ENCODE results near the gene ADGRG4.
"Not testable (repeated sequence)": the region's sequence is repeated elsewhere in the genome, so short reads cannot be mapped to it uniquely, and the experiment has no call there.

The ADGRG4 gene

DNA sequence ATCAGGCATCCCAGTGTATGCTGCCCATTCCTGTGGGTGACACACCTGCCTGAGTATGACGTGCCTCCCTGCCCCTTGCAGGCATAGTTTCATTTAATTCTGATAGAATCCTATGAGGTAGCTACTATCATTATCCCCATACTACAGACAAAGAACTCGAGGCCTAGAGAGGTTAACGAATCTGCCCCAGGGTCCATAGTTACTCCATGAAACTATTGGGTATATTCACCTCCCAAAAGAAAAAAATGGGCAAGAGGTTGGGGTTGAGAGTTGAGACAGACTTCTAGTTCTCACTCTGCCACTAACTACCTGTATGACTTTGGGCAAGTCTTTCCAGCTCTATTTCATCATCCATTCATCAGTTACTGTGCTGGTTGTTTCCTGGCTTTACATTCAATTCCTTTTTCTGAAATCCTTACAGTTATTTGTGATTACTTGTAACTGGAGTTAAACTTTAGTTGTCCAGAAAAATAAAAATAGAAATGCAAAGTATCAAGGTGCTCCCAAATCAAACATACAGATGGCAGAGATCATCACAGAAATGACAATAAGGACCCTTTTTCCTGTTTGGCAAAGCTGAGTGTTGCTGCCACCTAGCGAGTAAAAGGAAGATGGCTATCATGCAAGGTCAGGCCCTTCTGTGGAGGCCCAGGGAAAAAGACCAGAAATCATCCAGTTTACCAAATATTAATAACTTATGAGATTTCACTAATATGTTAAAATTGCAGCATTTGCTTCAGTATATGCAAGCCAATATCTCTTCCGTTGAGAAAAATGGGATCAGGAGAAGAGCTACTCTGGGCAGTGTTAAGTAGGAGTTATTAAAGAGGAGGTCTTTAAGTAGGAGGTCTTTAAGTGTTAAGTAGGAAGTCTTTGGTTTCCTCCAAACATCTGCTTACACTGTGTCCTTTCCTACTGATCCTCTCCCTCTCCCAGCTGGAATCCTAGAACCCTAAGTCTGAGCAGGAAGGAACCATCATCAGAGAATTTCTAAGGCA, 32.4 kb upstream of the ADGRG4 start:
- no peak overlapping the region for H3K9ac ChIP-seq (ENCODE audit: low read depth, low read length)
- no peak overlapping the region for H3K4me3 ChIP-seq (ENCODE audit: low read length)
- peaks cover 5% of the 10 kb centered on the region for H3K4me1 ChIP-seq (ENCODE audit: control insufficient read depth, insufficient read depth, low read length)
- H3K4me2 ChIP-seq (ENCODE audit: low read length): no peak overlapping the region
- H3K36me3 ChIP-seq (ENCODE audit: insufficient read depth, low read length): no peaks in the 10 kb centered on the region
- H3K27me3 ChIP-seq (ENCODE audit: control insufficient read depth, insufficient read depth, low read length): no peaks in the 10 kb centered on the region
- H3K9me3 ChIP-seq (replicated peaks; ENCODE audit: low read length): no peaks in the 10 kb centered on the region

DNA sequence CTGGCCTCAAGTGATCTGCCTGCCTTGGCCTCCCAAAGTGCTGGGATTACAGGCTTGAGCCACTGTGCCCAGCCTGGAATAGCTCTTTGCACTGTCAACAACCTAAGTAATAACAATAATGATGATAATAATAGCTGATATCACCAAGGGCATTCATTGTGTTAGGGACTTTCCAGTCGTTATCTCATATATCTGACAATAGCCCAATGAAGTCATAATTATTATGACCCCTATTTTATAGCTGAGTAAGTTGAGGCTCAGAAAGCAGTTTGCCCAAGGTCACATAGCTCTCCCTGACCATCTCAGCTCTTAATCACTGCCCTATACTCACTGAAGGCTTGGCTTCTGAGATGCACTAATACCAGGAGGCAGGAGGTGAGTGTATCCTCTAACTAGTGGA, 30.8 kb upstream of the ADGRG4 start:
- Histone ChIP-seq H3K9me3 (replicated peaks; ENCODE audit: low read length) (no peaks in the 10 kb centered on the region), H3K4me3 (ENCODE audit: low read length) (no peak overlapping the region), H3K4me2 (ENCODE audit: low read length) (no peak overlapping the region), H3K36me3 (ENCODE audit: insufficient read depth, low read length) (no peaks in the 10 kb centered on the region), H3K9ac (ENCODE audit: low read depth, low read length) (no peak overlapping the region), H3K4me1 (ENCODE audit: control insufficient read depth, insufficient read depth, low read length) (peaks cover 5% of the 10 kb centered on the region), H3K27me3 (ENCODE audit: control insufficient read depth, insufficient read depth, low read length) (peaks cover 8% of the 10 kb centered on the region)

DNA sequence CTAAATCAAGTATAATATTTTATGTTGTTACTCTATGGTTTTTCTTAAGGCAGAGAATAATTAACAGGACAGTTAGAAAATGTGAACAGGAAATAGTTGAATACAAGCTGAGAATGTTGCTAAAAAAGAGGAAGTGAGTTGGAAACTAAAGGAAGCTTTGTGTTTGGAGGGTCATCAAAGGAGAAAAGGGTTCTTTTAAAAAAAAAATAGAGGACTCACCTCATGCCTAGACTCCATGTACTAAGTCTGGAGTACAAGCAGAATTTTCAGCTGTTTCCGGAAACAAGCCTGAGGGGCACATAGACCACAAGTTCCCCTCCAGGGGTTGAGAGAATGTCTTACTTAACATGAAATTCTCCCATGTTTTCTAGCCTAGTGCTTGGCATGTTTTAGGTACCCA, 29.5 kb upstream of the ADGRG4 start:
- peaks cover 13% of the 10 kb centered on the region for H3K27me3 ChIP-seq (ENCODE audit: control insufficient read depth, insufficient read depth, low read length)
- no peak overlapping the region for H3K4me3 ChIP-seq (ENCODE audit: low read length)
- no peaks in the 10 kb centered on the region for H3K36me3 ChIP-seq (ENCODE audit: insufficient read depth, low read length)
- no peaks in the 10 kb centered on the region for H3K9me3 ChIP-seq (replicated peaks; ENCODE audit: low read length)
- no peak overlapping the region for H3K9ac ChIP-seq (ENCODE audit: low read depth, low read length)
- H3K4me1 ChIP-seq (ENCODE audit: control insufficient read depth, insufficient read depth, low read length): no peaks in the 10 kb centered on the region
- no peak overlapping the region for H3K4me2 ChIP-seq (ENCODE audit: low read length)

DNA sequence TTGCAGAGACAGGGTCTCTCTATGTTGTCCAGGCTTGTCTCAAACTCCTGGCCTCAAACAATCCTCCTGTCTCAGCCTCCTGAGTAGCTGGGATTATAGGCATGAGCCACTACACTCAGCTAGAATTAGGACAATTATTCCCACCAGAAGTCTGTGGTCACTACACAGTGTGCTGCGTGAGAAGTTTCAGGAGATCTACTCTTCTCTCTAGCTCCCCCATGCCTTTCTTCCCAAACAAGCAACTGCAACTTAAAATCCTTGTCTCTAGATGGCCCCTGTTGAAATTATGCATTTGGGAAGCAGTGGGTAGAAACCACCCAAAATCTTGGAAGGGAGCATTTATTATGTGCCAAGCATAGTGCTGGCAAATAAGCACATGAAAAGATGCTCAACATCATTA, 28.4 kb upstream of the ADGRG4 start:
- no peaks in the 10 kb centered on the region for H3K9me3 ChIP-seq (replicated peaks; ENCODE audit: low read length)
- H3K4me3 ChIP-seq (ENCODE audit: low read length): no peak overlapping the region
- peaks cover 13% of the 10 kb centered on the region for H3K27me3 ChIP-seq (ENCODE audit: control insufficient read depth, insufficient read depth, low read length)
- H3K9ac ChIP-seq (ENCODE audit: low read depth, low read length): no peak overlapping the region
- H3K4me1 ChIP-seq (ENCODE audit: control insufficient read depth, insufficient read depth, low read length): no peaks in the 10 kb centered on the region
- H3K36me3 ChIP-seq (ENCODE audit: insufficient read depth, low read length): no peaks in the 10 kb centered on the region
- H3K4me2 ChIP-seq (ENCODE audit: low read length): no peak overlapping the region

DNA sequence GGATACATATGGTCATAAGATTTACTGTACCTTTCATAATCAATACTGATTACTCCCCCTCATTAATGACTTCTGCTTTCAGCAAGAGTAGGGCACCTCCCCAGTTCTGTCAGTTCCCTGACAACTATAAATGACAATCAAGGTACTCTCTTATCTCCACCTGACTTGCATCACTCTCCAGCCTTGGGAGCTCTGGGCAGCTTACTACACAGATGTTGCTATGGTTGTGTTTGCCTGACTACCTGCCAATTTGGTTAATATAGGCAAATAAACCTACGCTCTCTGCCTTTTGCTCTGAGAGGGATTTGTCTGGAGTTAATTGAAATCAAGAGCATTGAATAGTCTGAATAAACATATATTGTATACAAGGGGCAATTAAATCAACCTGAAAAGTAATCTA, 26.8 kb upstream of the ADGRG4 start:
- Histone ChIP-seq H3K9me3 (replicated peaks; ENCODE audit: low read length) (no peaks in the 10 kb centered on the region), H3K4me2 (ENCODE audit: low read length) (no peak overlapping the region), H3K27me3 (ENCODE audit: control insufficient read depth, insufficient read depth, low read length) (peaks cover 13% of the 10 kb centered on the region), H3K4me3 (ENCODE audit: low read length) (no peak overlapping the region), H3K4me1 (ENCODE audit: control insufficient read depth, insufficient read depth, low read length) (no peaks in the 10 kb centered on the region), H3K36me3 (ENCODE audit: insufficient read depth, low read length) (no peaks in the 10 kb centered on the region), H3K9ac (ENCODE audit: low read depth, low read length) (no peak overlapping the region)

DNA sequence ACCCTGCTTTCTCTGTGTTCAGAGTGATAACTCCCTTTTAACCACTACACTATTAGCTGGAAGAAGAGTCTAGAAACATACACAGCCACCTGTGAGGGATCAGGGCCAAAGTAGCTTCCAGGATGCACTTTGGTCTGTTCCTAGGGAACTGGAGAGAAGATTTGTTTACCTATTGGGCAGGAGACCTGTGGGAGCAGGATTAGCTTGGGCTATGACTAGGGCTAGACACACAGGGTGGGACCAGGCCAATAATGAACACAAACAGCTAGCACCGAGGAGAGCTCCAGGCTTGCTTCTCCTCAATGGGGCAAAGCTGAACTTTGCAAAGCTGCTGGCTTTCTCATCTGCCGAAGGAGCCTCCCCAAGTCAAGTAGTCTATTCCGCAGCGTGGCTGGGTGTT, 25.2 kb upstream of the ADGRG4 start:
- H3K36me3 ChIP-seq (ENCODE audit: insufficient read depth, low read length): no peaks in the 10 kb centered on the region
- H3K4me1 ChIP-seq (ENCODE audit: control insufficient read depth, insufficient read depth, low read length): no peaks in the 10 kb centered on the region
- H3K27me3 ChIP-seq (ENCODE audit: control insufficient read depth, insufficient read depth, low read length): peaks cover 13% of the 10 kb centered on the region
- no peak overlapping the region for H3K4me3 ChIP-seq (ENCODE audit: low read length)
- H3K9ac ChIP-seq (ENCODE audit: low read depth, low read length): no peak overlapping the region
- H3K9me3 ChIP-seq (replicated peaks; ENCODE audit: low read length): no peaks in the 10 kb centered on the region
- H3K4me2 ChIP-seq (ENCODE audit: low read length): no peak overlapping the region

DNA sequence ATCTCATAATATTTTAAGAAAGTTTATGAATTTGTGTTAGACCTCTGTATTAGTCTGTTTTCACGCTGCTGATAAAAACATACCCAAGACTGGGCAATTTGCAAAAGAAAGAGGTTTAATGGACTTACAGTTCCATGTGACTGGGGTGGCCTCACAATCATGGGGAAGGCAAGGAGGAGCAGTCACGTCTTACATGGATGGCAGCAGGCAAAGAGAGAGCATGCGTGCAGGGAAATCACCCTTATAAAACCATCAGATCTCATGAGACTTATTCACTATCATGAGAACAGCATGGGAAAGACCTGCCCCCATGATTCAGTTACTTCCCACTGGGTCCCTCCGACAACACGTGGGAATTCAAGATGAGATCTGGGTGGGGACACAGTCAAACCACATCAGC, 14.4 kb upstream of the ADGRG4 start:
- H3K4me2 ChIP-seq (ENCODE audit: low read length); H3K36me3 ChIP-seq (ENCODE audit: insufficient read depth, low read length); H3K9me3 ChIP-seq (replicated peaks; ENCODE audit: low read length); H3K4me3 ChIP-seq (ENCODE audit: low read length); H3K27me3 ChIP-seq (ENCODE audit: control insufficient read depth, insufficient read depth, low read length); H3K9ac ChIP-seq (ENCODE audit: low read depth, low read length); H3K4me1 ChIP-seq (ENCODE audit: control insufficient read depth, insufficient read depth, low read length): not testable (repeated sequence)

DNA sequence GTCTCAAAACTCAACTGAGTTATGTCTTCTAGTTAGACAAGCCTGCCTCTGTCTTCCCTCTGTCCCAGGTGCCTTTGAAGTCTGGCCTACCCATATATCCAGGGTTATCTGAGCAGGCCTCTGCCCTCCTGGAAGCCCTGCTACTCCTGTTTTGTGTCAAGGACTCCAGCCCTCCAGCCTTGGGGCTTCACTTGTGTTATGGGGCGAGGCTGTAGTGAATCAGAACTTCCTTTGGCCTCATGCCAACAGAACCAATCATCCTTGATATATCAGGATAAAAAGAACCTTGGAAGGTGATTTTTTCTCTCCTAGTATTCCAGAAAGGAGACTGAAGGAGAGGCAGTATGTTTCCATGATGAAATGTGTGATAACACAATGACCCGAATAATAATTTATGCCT, 8.9 kb upstream of the ADGRG4 start:
- H3K4me1 ChIP-seq (ENCODE audit: control insufficient read depth, insufficient read depth, low read length): no peaks in the 10 kb centered on the region
- H3K4me3 ChIP-seq (ENCODE audit: low read length): no peak overlapping the region
- no peaks in the 10 kb centered on the region for H3K9me3 ChIP-seq (replicated peaks; ENCODE audit: low read length)
- H3K9ac ChIP-seq (ENCODE audit: low read depth, low read length): no peak overlapping the region
- H3K4me2 ChIP-seq (ENCODE audit: low read length): no peak overlapping the region
- no peaks in the 10 kb centered on the region for H3K27me3 ChIP-seq (ENCODE audit: control insufficient read depth, insufficient read depth, low read length)
- no peaks in the 10 kb centered on the region for H3K36me3 ChIP-seq (ENCODE audit: insufficient read depth, low read length)

DNA sequence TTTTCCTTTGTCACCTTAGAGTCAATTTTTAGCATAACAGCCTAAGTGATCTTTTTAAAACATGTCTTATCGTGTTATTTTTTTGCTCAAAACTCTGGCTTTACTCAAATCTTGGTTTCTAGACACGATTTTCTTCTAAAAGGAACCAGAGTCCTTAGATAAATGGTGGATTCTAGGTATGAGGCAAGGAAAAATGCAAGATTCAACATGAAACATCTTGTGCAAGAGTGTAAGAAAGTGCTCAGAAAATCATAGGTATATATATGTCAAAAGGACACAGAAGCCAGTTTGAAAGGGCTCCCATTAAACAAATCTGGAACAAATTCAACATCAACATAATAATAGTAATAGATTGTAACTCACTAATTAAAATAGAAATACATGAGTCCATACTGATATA, 8.1 kb upstream of the ADGRG4 start:
- Histone ChIP-seq H3K4me2 (ENCODE audit: low read length) (no peak overlapping the region), H3K36me3 (ENCODE audit: insufficient read depth, low read length) (no peaks in the 10 kb centered on the region), H3K27me3 (ENCODE audit: control insufficient read depth, insufficient read depth, low read length) (no peaks in the 10 kb centered on the region), H3K9ac (ENCODE audit: low read depth, low read length) (no peak overlapping the region), H3K4me1 (ENCODE audit: control insufficient read depth, insufficient read depth, low read length) (no peaks in the 10 kb centered on the region), H3K4me3 (ENCODE audit: low read length) (no peak overlapping the region), H3K9me3 (replicated peaks; ENCODE audit: low read length) (no peaks in the 10 kb centered on the region)

DNA sequence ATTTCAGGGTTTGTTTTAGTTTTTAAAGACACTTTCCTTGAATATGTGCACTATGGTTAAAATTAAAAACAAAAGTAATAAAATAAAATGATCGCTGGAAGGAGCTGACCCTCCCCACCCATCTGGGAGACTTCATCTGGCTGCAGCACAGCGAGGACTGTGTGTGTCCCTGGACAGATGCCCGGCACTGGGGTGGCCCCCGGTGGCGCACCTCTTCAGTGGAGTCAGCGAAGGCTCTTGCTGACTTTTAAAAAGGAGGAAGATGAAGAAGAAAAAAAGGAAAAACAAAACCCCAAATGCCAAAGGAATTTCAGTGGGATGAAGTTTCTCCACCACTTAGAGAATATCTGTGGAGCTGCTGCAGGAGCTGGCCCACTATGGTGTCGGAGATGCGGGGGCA, 5.4 kb upstream of the ADGRG4 start:
- Histone ChIP-seq H3K9ac (ENCODE audit: low read depth, low read length) (no peak overlapping the region), H3K36me3 (ENCODE audit: insufficient read depth, low read length) (no peaks in the 10 kb centered on the region), H3K4me3 (ENCODE audit: low read length) (no peak overlapping the region), H3K9me3 (replicated peaks; ENCODE audit: low read length) (no peaks in the 10 kb centered on the region), H3K4me1 (ENCODE audit: control insufficient read depth, insufficient read depth, low read length) (no peaks in the 10 kb centered on the region), H3K27me3 (ENCODE audit: control insufficient read depth, insufficient read depth, low read length) (no peaks in the 10 kb centered on the region), H3K4me2 (ENCODE audit: low read length) (no peak overlapping the region)

DNA sequence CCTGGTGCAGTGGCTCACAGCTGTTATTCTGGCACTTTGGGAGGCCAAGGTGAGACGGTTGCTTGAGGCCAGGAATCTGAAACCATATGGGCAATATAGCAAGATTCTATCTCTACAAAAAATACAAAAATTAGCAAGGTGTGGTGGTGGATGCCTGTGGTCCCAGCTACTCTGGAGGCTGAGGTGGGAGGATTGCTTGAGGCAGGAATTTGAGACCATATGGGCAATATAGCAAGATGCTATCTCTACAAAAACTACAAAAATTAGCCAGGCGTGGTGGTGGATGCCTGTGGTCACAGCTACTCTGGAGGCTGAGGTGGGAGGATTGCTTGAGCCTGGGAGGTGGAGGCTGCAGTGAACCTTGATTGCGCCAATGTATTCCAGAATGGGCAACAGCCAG, 2.3 kb downstream of the ADGRG4 start:
- Histone ChIP-seq H3K9ac (ENCODE audit: low read depth, low read length) (no peak overlapping the region), H3K4me1 (ENCODE audit: control insufficient read depth, insufficient read depth, low read length) (no peaks in the 10 kb centered on the region), H3K4me3 (ENCODE audit: low read length) (no peak overlapping the region), H3K4me2 (ENCODE audit: low read length) (no peak overlapping the region), H3K27me3 (ENCODE audit: control insufficient read depth, insufficient read depth, low read length) (peaks cover 3% of the 10 kb centered on the region), H3K9me3 (replicated peaks; ENCODE audit: low read length) (no peaks in the 10 kb centered on the region), H3K36me3 (ENCODE audit: insufficient read depth, low read length) (no peaks in the 10 kb centered on the region)

DNA sequence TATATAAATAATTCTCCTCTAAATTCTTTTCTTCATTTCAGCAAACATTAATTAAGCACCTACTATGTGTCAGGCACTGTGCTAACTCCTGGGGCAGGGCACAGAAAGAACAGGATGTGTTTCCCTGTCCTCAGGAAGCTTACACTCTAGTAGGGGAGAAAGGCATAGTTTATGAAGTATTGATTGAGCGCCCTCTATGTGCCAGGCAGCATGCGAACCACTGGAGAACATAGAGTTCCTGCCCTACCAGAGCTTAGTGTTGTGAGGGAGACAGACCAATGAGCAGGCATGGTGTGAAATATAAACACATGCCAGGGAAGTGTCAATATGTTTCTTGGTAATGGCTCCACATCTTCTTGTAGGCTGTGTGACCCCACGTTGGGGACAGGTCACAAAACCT, 3.7 kb downstream of the ADGRG4 start:
- no peaks in the 10 kb centered on the region for H3K36me3 ChIP-seq (ENCODE audit: insufficient read depth, low read length)
- H3K9me3 ChIP-seq (replicated peaks; ENCODE audit: low read length): no peaks in the 10 kb centered on the region
- H3K4me1 ChIP-seq (ENCODE audit: control insufficient read depth, insufficient read depth, low read length): no peaks in the 10 kb centered on the region
- no peak overlapping the region for H3K4me2 ChIP-seq (ENCODE audit: low read length)
- H3K27me3 ChIP-seq (ENCODE audit: control insufficient read depth, insufficient read depth, low read length): peaks cover 7% of the 10 kb centered on the region
- no peak overlapping the region for H3K4me3 ChIP-seq (ENCODE audit: low read length)
- no peak overlapping the region for H3K9ac ChIP-seq (ENCODE audit: low read depth, low read length)
